ENCODE measurements around the gene BMPR2. TPM values are rescaled to one million over a fixed set of nuclear protein-coding genes. Genes with fewer than 3 reads are reported as not detected.
"Not testable (repeated sequence)": the region's sequence is repeated elsewhere in the genome, so short reads cannot be mapped to it uniquely, and the experiment has no call there.

The BMPR2 gene
- total RNA-seq, 6 experiments from 2014 or later = 50.5 to 59.4 (median 56.4) TPM

DNA sequence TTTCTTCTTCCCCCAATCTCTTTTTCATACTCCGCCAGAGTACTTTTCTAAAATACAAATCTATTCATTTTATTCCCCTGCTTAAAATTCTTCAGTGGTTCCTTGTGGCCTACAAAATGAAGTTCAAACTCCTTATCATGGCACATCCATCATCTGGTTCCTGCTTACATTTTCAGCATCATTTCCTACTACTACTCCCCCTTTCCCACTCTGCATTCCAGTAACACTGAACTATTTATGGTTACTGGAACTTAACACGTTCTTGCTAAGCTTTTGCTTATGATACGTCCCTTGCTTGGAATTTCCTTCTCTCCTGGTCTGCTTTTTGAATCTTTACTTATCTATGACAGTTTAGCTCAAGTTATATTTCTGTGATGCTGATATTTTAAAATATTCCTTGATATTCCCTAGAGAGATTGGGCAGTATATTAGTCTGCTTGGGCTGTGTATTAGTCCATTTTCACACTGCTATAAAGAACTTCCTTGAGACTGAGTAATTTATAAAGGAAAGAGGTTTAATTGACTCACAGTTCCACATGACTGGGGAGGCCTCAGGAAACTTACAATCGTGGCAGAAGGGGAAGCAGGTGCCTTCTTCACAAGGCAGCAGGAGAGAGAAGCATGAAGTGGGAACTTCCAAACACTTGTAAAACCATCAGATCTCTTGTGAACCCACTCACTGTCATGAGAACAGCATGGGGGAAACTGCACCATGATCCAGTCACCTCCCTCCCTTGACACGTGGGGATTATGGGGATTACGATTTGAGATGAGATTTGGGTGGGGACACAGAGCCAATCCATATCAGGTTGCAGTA lies 53.2 kb downstream of the BMPR2 start:
- Mint-ChIP-seq H3K4me3 (peak overlapping the region; percentile 6; the same call in 1 of the 2 replicates), H3K27ac (peak overlapping the region; percentile 71), H3K9me3 (peaks cover 4% of the 10 kb centered on the region; the same call in 1 of the 2 replicates), H3K4me1 (ENCODE audit: low read depth) (peaks cover 35% of the 10 kb centered on the region), H3K27me3 (ENCODE audit: insufficient read depth) (no peaks in the 10 kb centered on the region), H3K36me3 (ENCODE audit: low read depth) (peaks cover 24% of the 10 kb centered on the region)
- peak; percentile 1 for DNase-seq
- no peak for TF ChIP-seq CTCF (IDR thresholded peaks at IDR 0.05)

- Mint-ChIP-seq H3K27me3 (ENCODE audit: insufficient read depth) (no peaks in the 10 kb centered on the region), H3K27ac (no peak overlapping the region), H3K9me3 (peaks cover 4% of the 10 kb centered on the region; the same call in 1 of the 2 replicates), H3K4me1 (ENCODE audit: low read depth) (peaks cover 29% of the 10 kb centered on the region), H3K36me3 (ENCODE audit: low read depth) (peaks cover 17% of the 10 kb centered on the region), H3K4me3 (no peak overlapping the region)
- TF ChIP-seq CTCF (IDR thresholded peaks at IDR 0.05) = no peak
- DNase-seq = no peak
Measured at GRCh38 chr2:202432776-202433175, 56.6 kb downstream of the BMPR2 start.

DNA sequence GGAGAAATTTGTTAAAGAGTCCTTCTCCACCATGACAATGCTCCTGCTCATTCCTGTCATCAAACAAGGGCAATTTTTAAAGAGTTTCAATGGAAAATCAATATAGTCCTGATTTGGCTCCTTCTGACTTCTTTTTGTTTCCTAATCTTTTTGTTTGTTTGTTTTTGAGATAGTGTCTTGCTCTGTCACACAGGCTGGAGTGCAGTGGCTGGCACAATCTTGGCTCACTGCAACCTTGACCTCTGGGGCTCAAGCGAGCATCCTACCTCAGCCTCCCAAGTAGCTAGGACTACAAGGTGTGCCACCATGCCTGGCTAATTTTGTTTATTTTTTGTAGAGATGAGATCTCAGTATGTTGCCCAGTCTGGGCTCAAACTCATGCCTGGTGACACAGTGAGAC lies 58.3 kb downstream of the BMPR2 start:
- H3K4me3 Mint-ChIP-seq = no peak overlapping the region
- no peak for DNase-seq
- H3K27ac Mint-ChIP-seq = no peak overlapping the region
- no peak for TF ChIP-seq CTCF (IDR thresholded peaks at IDR 0.05)
- peaks cover 1% of the 10 kb centered on the region; the same call in 1 of the 2 replicates for H3K9me3 Mint-ChIP-seq
- H3K4me1 Mint-ChIP-seq (ENCODE audit: low read depth) = peaks cover 20% of the 10 kb centered on the region
- no peaks in the 10 kb centered on the region for H3K27me3 Mint-ChIP-seq (ENCODE audit: insufficient read depth)
- peaks cover 3% of the 10 kb centered on the region for H3K36me3 Mint-ChIP-seq (ENCODE audit: low read depth)

DNA sequence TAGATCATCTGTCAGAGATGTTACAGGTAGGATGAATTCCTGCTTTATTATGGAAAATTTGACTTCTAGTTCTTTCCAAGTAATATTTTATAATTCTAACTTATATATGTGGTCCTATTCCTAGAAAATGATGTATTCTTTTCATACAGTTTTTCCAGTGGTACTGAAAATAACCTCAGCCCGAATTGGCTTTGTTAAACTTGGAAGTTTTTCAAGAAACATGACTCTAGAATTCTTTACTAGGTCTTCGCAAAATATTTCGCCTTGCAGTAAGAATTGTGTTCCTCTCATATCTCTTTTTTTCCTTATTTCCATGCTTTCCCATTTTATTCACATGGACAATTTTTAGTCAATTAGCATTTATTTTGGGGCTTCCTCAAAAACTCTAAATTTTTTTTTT lies 60.5 kb downstream of the BMPR2 start:
- no peak for TF ChIP-seq CTCF (IDR thresholded peaks at IDR 0.05)
- no peaks in the 10 kb centered on the region for H3K9me3 Mint-ChIP-seq
- H3K36me3 Mint-ChIP-seq (ENCODE audit: low read depth) = no peaks in the 10 kb centered on the region; the same call in 1 of the 2 replicates
- H3K4me3 Mint-ChIP-seq = no peak overlapping the region
- DNase-seq = no peak
- no peaks in the 10 kb centered on the region for H3K27me3 Mint-ChIP-seq (ENCODE audit: insufficient read depth)
- no peak overlapping the region for H3K27ac Mint-ChIP-seq
- H3K4me1 Mint-ChIP-seq (ENCODE audit: low read depth) = peaks cover 10% of the 10 kb centered on the region

GRCh38 chr2:202440117-202440516 lies 64.0 kb downstream of the BMPR2 start:
- H3K27me3 Mint-ChIP-seq (ENCODE audit: insufficient read depth); H3K9me3 Mint-ChIP-seq; H3K27ac Mint-ChIP-seq; H3K4me3 Mint-ChIP-seq; H3K4me1 Mint-ChIP-seq (ENCODE audit: low read depth); H3K36me3 Mint-ChIP-seq (ENCODE audit: low read depth); DNase-seq: not testable (repeated sequence)

DNA sequence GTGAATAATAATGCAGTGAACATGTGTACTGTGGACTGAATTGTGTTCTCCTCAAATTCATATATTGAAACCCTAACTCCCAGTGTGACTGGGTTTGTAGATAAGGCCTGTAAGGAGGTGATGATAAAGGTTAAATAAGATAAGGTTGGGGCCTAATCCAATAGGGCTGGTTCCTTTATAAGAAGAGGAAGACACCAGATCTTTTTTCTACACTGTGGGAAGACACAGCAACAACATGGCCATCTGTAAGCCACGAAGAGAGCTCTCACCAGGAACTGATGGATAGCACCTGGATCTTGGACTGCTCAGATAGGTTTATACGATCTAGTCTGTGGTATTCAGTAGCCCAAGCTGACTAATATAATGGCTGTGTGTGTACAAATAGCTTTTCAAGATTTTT lies 66.8 kb downstream of the BMPR2 start:
- TF ChIP-seq CTCF (IDR thresholded peaks at IDR 0.05) = no peak
- Mint-ChIP-seq H3K27ac (no peak overlapping the region), H3K9me3 (no peaks in the 10 kb centered on the region), H3K36me3 (ENCODE audit: low read depth) (no peaks in the 10 kb centered on the region), H3K27me3 (ENCODE audit: insufficient read depth) (no peaks in the 10 kb centered on the region), H3K4me3 (no peak overlapping the region), H3K4me1 (ENCODE audit: low read depth) (no peaks in the 10 kb centered on the region)
- no peak for DNase-seq

Measured in HFFc6 (cell line).